Activated CD4-positive, CD25-positive, alpha-beta regulatory T cell (primary cell): Measurements from ENCODE around the gene DPP10.
"Not testable (repeated sequence)": the region's sequence is repeated elsewhere in the genome, so short reads cannot be mapped to it uniquely, and the experiment has no call there.

Source experiments
- DNase-seq, 4 experiments: peaks; one replicate each; lab custom pipeline; 2025; lab: John Stamatoyannopoulos, UW

Gene DPP10

DNA sequence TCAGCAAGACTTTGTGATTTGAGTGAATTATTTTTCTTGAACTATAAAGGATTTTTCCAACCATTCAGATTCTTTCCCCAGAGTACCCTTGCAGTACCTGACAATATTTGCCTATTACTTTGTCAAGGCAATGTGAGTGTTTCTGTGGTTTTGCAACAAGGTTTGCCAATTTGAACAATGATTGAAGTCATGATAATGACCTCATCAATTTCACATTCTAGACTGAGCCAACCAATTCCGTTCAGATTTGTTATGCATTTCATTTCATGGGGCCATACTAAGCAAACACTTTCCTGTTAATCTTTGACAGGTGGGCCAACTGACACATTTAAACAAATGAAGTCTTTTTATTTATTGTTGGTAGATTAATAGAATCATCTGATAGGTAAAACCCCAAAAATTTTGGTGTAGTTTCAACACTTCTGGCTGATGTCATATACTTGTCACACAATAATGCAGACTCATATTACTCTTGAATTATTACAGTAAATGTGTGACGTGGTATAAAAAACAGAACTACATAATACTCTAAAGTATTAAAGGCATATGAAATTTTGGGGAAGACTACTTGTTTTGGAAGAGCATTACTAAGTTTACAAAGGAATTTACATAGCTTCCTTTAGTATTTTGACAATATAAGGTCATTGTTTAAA, 526.4 kb downstream of the DPP10 start:
- no peak for DNase-seq

DNA sequence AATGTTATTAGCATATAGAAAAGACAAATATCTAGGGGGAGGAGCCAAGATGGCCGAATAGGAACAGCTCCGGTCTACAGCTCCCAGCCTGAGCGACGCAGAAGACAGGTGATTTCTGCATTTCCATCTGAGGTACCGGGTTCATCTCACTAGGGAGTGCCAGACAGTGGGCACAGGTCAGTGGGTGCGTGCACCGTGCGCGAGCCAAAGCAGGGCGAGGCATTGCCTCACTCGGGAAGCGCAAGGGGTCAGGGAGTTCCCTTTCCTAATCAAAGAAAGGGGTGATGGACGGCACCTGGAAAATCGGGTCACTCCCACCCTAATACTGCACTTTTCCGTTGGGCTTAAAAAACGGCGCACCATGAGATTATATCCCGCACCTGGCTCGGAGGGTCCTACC, 561.9 kb downstream of the DPP10 start:
- DNase-seq = not testable (repeated sequence)

GRCh38 chr2:115011721-115012120, 569.3 kb downstream of the DPP10 start:
- DNase-seq = no peak

- DNase-seq = not testable (repeated sequence)
Measured at GRCh38 chr2:115022013-115022412, 579.6 kb downstream of the DPP10 start.

GRCh38 chr2:115034801-115035200, 592.4 kb downstream of the DPP10 start:
- no peak for DNase-seq

DNA sequence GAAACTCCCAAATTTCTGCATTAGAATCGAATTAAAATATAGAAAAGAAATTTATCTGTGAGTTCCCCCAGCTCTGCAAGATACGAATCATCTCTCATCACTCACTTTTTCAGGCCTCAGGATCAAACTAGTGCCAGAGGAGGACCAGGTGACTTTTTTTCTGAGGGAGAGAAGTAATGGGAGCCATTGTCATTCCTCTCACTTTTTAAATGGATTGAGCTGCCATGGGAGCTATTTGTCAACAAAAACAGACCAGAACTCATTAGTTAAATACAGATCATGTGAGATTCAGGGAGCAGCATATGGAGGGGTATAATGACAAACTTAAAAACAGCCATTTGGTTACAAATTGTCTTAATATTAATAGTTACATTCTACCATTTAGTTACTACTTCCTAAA, 594.4 kb downstream of the DPP10 start:
- no peak for DNase-seq

DNA sequence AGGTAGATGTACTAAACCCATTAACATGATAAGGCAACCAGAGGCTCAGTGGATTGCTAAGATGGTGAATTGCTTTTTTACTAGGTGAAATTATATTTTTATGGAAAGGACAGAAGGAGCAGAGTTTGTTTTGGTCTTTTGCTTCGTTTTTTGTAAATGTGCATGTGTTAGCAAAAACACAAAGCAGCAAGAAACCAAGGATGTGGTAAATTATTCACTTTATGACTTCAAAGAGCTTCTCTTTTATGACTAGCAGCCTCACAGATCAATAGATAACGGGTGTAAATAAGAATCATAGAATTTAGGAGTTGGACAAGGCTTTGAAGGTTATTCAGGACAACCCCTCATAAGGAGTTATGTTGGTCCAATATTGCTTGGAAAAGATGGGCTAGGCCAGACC, 615.0 kb downstream of the DPP10 start:
- DNase-seq = no peak

- no peak for DNase-seq
Measured at GRCh38 chr2:115070002-115070401, 627.6 kb downstream of the DPP10 start.

- no peak for DNase-seq
Measured at GRCh38 chr2:115071534-115071933, 629.1 kb downstream of the DPP10 start.

- DNase-seq = no peak
Measured at GRCh38 chr2:115075800-115076199, 633.4 kb downstream of the DPP10 start.

- DNase-seq = no peak
Measured at GRCh38 chr2:115077626-115078025, 635.2 kb downstream of the DPP10 start.

- no peak for DNase-seq
Measured at GRCh38 chr2:115083225-115083624, 640.8 kb downstream of the DPP10 start.

DNA sequence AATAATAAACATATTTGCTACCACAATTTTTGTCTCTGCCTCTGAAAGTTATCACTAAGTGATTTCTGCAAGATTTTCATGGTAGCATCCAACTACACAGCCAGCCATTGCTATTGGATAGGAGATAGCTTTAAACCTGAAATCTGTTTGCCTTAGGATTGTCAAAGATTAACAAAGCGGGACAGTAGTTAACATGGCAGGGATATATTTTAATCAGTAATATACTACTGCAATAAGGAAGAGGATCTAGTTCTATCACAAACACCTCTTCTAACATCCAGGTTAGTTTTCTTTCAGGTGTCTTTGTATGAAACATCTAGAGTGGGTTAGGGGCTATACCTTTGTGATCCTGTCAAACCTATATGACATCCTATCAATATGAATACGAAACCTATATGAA, 641.3 kb downstream of the DPP10 start:
- DNase-seq = no peak

DNA sequence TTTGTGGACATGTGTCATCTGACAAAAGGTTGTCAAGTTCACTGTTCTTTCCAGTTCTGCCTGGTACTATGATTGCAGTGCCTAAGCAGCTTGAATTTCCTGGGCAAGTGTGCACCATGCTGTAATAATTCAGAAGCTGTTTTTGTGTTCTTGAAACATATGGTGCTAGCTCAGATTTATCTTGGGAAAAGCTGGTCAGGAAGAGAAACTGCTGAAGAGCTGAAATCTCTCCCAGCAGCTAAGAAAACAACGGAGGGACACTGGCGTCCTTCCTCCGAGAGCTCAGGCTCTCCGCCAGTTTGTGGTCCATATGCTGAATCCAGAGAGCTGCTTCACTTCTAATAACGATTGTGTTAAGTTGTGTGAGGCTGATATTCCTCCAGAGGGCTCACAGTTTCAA, 642.0 kb downstream of the DPP10 start:
- DNase-seq = no peak

GRCh38 chr2:115086051-115086620, 643.7 kb downstream of the DPP10 start:
- not testable (repeated sequence) for DNase-seq

DNA sequence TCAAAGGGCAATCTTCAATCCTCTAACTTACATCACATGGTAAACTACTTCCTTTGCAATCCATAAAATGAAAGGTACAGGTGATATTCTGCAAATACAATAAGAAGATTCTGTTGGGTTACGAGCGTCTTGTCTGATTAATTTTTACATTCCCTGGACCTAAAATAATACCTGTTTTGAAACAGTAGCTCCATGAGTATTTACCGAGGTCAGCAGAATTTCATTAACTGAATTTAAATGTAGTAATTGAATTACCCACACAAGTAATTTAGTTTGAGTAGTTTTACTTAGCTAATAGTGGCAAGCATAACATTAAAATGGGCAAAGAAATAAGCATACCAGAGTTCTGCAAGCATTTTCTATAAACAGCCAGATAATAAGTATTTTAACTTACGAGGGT, 652.0 kb downstream of the DPP10 start:
- no peak for DNase-seq

DNA sequence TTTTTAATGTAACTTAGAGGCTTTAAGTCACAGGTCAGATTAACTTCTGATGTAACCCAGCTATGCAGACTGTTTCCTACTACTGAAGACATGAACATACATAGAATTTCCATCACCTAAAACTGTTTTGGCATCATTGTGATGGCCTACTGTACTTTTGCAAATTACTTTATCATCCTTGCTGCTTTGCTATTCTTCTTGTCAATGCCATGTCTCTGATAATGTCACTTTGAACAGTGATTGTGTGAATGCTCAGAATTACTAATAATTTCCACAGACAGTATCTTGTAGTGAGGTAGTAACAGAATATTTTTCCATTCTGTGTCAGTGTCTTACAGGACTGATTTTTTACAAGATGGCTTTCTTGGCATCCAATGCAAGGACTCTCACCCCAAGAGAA, 663.5 kb downstream of the DPP10 start:
- no peak for DNase-seq

- no peak for DNase-seq
Measured at GRCh38 chr2:115115135-115115534, 672.7 kb downstream of the DPP10 start.

- DNase-seq = no peak
Measured at GRCh38 chr2:115118306-115118705, 675.9 kb downstream of the DPP10 start.

DNA sequence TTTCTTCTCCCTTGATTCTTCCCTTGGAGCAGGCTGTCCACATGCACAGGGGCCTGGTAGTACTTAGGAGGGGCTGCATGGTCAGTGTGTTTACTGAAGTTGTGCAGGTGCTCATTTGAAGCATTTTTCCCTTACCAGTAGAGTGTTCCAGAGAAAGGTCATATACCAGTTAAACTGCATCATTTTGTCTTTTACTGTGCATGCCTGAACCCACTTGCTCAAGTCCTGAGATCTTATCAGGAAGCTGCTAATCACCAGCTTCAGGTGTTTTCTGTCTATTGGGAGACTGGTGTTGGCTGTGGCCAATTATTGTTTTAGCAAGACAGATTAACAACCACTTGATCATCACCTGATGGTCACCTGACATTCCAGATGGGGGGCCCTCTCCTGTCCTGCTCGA, 676.6 kb downstream of the DPP10 start:
- no peak for DNase-seq

DNA sequence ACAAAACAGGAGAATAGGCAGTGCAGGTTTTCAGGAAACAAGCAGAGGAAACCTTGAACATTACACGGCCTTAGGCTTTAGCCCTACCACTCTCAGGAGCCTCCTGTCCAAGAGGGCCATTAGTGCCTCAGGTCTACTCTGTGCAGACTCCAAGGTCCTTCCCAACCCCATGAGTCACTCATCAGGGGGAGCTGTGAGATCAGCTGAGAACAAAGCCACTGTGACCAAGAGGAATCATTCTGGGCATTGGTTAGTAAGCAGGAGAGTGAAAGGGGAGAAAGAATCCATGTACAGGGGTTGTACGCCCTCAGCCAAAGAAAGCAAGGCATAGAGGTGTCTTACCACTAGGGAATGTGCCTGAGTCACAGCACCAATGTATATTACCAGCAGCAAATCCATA, 680.3 kb downstream of the DPP10 start:
- DNase-seq = no peak

DNA sequence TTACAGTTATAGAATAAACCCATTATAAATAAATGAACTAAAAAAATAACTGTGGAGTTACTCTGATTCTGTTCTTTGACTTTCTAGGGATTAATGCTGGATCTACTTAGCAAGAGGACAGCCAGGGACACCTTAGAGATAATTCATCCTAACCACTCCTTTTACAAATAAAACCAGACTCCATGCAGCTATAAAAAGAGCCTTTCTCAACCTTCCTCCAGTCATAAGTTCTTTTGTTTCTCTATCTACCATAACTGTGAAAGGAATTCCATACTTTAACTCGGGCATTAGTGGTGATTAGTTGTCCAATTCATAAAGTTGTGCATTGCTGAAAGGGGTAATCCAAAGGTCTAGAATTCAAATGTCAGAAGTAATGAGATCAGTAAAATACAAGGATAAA, 682.4 kb downstream of the DPP10 start:
- no peak for DNase-seq

DNA sequence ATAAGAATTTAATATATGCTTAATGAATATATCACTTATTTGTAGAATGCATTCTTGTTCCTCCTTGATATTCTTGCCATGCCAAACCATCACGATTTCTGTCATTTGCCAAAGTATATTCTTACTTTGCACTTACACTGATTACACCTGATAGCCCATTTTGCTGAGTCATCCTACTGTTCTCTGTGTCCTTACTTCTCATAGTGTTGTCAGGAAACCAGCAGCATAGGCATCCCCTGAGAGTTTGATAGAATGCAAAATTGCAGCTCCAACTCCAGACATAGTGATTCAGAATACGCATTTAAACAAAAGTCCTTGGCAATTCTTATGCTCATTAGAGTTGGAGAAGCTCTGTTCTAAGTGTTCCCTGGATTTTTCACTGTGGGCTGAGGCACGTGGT, 687.1 kb downstream of the DPP10 start:
- DNase-seq = no peak

DNA sequence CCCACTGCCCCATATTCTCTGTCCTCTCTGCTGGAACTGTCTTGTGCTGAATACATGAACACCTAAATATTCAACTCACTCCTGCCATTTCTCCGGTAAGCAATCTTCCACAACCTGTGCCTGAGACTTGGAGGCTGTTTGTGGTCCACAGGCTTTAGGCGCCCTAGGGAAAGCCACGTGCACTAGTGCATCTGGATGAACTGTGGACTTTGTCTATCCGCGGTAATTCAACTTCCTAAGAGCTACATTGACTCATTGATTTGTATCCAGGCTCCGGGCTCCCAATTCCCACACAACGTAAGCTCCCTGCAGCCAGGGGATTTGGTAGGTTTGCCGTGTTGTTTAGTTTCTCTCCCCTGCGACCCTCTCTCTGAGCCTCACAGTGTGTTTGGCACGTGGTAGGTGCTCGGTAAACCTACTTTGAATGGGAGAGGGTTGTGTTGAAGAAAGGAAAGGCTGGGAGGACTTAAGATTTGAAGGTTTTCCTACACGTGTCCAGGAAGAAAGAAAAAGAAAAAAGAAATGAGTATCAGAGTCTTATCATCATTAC, 718.2 kb downstream of the DPP10 start:
- no peak for DNase-seq
